HG03175 (cell line): ENCODE results near the gene FAM78B.

Experiments used
- ATAC-seq: cut with Tn5 transposase; IDR thresholded peaks from one replicate; pipeline ENCODE4 v1.9.1; 2021; ENCODE audit warnings: mild to moderate bottlenecking, moderate library complexity; ENCODE audit not compliant: unreplicated experiment

FAM78B gene

GRCh38 chr1:166073489-166073888 is 93.3 kb downstream of the FAM78B start:
- no peak for ATAC-seq

GRCh38 chr1:166069390-166069789 is 97.4 kb downstream of the FAM78B start:
- ATAC-seq, result no peak

GRCh38 chr1:166066107-166066506 is 100.7 kb downstream of the FAM78B start:
- ATAC-seq, result no peak

GRCh38 chr1:166064951-166065350 is 101.8 kb downstream of the FAM78B start:
- ATAC-seq, result no peak

GRCh38 chr1:166064313-166064926 is 102.4 kb downstream of the FAM78B start:
- no peak for ATAC-seq

- ATAC-seq, result no peak
Measured at GRCh38 chr1:166063701-166064100, 103.1 kb downstream of the FAM78B start.

GRCh38 chr1:166062421-166063070 is 104.3 kb downstream of the FAM78B start:
- ATAC-seq, result no peak

GRCh38 chr1:166057650-166058049 is 109.2 kb downstream of the FAM78B start:
- ATAC-seq, result no peak

GRCh38 chr1:166053395-166053794 is 113.4 kb downstream of the FAM78B start:
- no peak for ATAC-seq

- ATAC-seq, result no peak
Measured at GRCh38 chr1:166040202-166040997, 126.4 kb downstream of the FAM78B start.

- no peak for ATAC-seq
Measured at GRCh38 chr1:166039436-166040201, 127.2 kb downstream of the FAM78B start.

GRCh38 chr1:166036092-166036491 is 130.7 kb downstream of the FAM78B start:
- no peak for ATAC-seq

GRCh38 chr1:166032572-166033371 is 134.0 kb downstream of the FAM78B start:
- no peak for ATAC-seq

GRCh38 chr1:166031932-166032571 is 134.7 kb downstream of the FAM78B start:
- no peak for ATAC-seq

GRCh38 chr1:166029196-166029945 is 137.4 kb downstream of the FAM78B start:
- no peak for ATAC-seq

GRCh38 chr1:166026555-166026954 is 140.2 kb downstream of the FAM78B start:
- ATAC-seq, result no peak

- ATAC-seq, result no peak
Measured at GRCh38 chr1:166026143-166026542, 140.7 kb downstream of the FAM78B start.

- ATAC-seq, result no peak
Measured at GRCh38 chr1:166020210-166020609, 146.6 kb downstream of the FAM78B start.
